Stimulated activated CD4-positive, alpha-beta T cell treated with anti-CD3 and anti-CD28 coated beads, TNF-alpha, amount 100 ng/mL, for 24 hours (primary cell): ENCODE results near the gene GRM2.

Experiments
- DNase-seq, 3 experiments: peaks; one replicate each; pipeline ENCODE4 v3.0.0-alpha.2; 2020; ENCODE audit warnings: low read depth in 3 of 3

GRM2 gene

GRCh38 chr3:51680196-51680595 is 26.7 kb upstream of the GRM2 start:
- no peak for DNase-seq

- no peak for DNase-seq
Measured at GRCh38 chr3:51680663-51681230, 26.1 kb upstream of the GRM2 start.

- peak in 1 of 3 experiments; percentile 44 for DNase-seq
Measured at GRCh38 chr3:51681453-51681852, 25.4 kb upstream of the GRM2 start.

GRCh38 chr3:51682079-51682478 is 24.8 kb upstream of the GRM2 start:
- DNase-seq = peak; percentile 49 to 61 (median 58)

- no peak for DNase-seq
Measured at GRCh38 chr3:51682526-51682925, 24.3 kb upstream of the GRM2 start.

GRCh38 chr3:51683566-51683965 is 23.3 kb upstream of the GRM2 start:
- no peak for DNase-seq

GRCh38 chr3:51684971-51685751 is 21.7 kb upstream of the GRM2 start:
- DNase-seq = no peak

GRCh38 chr3:51686056-51686455 is 20.8 kb upstream of the GRM2 start:
- DNase-seq = no peak

- peak; percentile 44 to 83 (median 55) for DNase-seq
Measured at GRCh38 chr3:51686512-51687215, 20.2 kb upstream of the GRM2 start.

GRCh38 chr3:51687431-51688205 is 19.2 kb upstream of the GRM2 start:
- no peak for DNase-seq

GRCh38 chr3:51688206-51688600 is 18.7 kb upstream of the GRM2 start:
- no peak for DNase-seq

GRCh38 chr3:51691021-51691420 is 15.8 kb upstream of the GRM2 start:
- no peak for DNase-seq

- no peak for DNase-seq
Measured at GRCh38 chr3:51691949-51692348, 14.9 kb upstream of the GRM2 start.

GRCh38 chr3:51692980-51693395 is 13.9 kb upstream of the GRM2 start:
- no peak for DNase-seq

- DNase-seq = no peak
Measured at GRCh38 chr3:51696954-51697353, 9.9 kb upstream of the GRM2 start.

- no peak for DNase-seq
Measured at GRCh38 chr3:51698209-51698608, 8.7 kb upstream of the GRM2 start.

GRCh38 chr3:51700403-51700802 is 6.5 kb upstream of the GRM2 start:
- DNase-seq = no peak

GRCh38 chr3:51702156-51702555 is 4.7 kb upstream of the GRM2 start:
- no peak for DNase-seq

- no peak for DNase-seq
Measured at GRCh38 chr3:51703068-51703760, 3.7 kb upstream of the GRM2 start.

GRCh38 chr3:51703761-51704510 is 2.9 kb upstream of the GRM2 start:
- DNase-seq = no peak

- no peak for DNase-seq
Measured at GRCh38 chr3:51704511-51704950, 2.3 kb upstream of the GRM2 start.
